SK-N-SH (cell line): ENCODE data around the gene NPDC1.

Experiments
- CHD2 ChIP-seq: fragments of 150-350 bp; IDR thresholded peaks from 2 replicates; pipeline ENCODE4 v1.6.1; 2018; ENCODE audit warnings: low read length; ENCODE audit not compliant: partially characterized antibody
- EP300 ChIP-seq, 2 experiments: IDR thresholded peaks; 2 replicates each; pipeline versions ENCODE4 v1.4.0 to v1.6.1; 2012; ENCODE audit warnings: borderline replicate concordance in 1 of 2, low read depth in 1 of 2, low read length in 1 of 2
- GABPA ChIP-seq: IDR thresholded peaks from 2 replicates; pipeline ENCODE4 v1.4.0; 2012; ENCODE audit warnings: low read depth, mild to moderate bottlenecking
- GATA2 ChIP-seq: sonication (generic); formaldehyde crosslinking; IDR thresholded peaks from 2 replicates; pipeline ENCODE4 v1.5.0; 2020; ENCODE audit warnings: mild to moderate bottlenecking, missing genetic modification reagents
- MXI1 ChIP-seq: IDR thresholded peaks from 2 replicates; pipeline ENCODE4 v1.6.1; 2012; ENCODE audit warnings: mild to moderate bottlenecking, low read depth, low read length, improper control_type of control experiment
- RFX5 ChIP-seq: IDR thresholded peaks from 2 replicates; pipeline ENCODE4 v1.6.1; 2012; ENCODE audit warnings: mild to moderate bottlenecking, improper control_type of control experiment, low read length
- SMC3 ChIP-seq: IDR thresholded peaks from 2 replicates; pipeline ENCODE4 v1.6.1; 2012; ENCODE audit warnings: low read depth, low read length, improper control_type of control experiment
- TAF1 ChIP-seq: IDR thresholded peaks from 2 replicates; pipeline ENCODE4 v1.6.1; 2012; ENCODE audit warnings: low read depth, mild to moderate bottlenecking, low read length, moderate library complexity, borderline replicate concordance
- TCF12 ChIP-seq: IDR thresholded peaks from 2 replicates; pipeline ENCODE4 v1.4.0; 2012

DNA sequence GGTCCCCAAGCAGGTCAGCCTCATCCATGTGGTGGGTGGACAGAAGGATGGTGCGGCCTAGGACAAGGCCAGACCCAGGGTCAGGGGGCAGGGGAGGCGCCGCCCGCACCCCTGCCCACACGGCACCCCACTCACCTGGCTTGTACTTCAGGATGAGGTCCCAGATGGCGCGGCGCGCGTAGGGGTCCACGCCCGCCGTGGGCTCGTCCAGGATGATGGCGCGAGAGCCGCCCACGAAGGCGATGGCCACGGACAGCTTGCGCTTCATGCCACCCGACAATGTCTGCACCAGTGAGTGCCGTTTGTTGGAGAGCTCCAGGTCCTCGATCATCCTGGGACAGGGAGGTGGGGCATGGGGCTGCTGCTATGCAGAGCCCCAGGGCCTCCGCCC, 30.4 kb downstream of the NPDC1 start:
- TF ChIP-seq EP300 (IDR thresholded peaks at IDR 0.05; ENCODE audit: borderline replicate concordance in 1 of 2, low read depth in 1 of 2, low read length in 1 of 2) (no peak), CHD2 (no peak), MXI1 (no peak), GATA2 (CRISPR knock-in tag) (no peak), RFX5 (no peak), GABPA (no peak), SMC3 (no peak), TCF12 (no peak), TAF1 (no peak)
